ENCODE data around the gene ULK4.

ULK4 gene

GRCh38 chr3:41701191-41701698 lies 260.7 kb downstream of the ULK4 start:
- no peak overlapping the region for H3K4me2 ChIP-seq (ENCODE audit: low read length)
- H3K9me3 ChIP-seq (ENCODE audit: insufficient read depth, low read length) = no peaks in the 10 kb centered on the region
- H3K9ac ChIP-seq (ENCODE audit: low read length) = no peak overlapping the region
- no peak for TF ChIP-seq EZH2phosphoT487 (IDR thresholded peaks at IDR 0.05; ENCODE audit: low read depth)
- no peak for TF ChIP-seq CTCF (IDR thresholded peaks at IDR 0.05; ENCODE audit: low read depth, low read length)
- no peak overlapping the region for H3K27ac ChIP-seq (ENCODE audit: low read length)
- H3K27me3 ChIP-seq (ENCODE audit: low read depth, low read length) = no peaks in the 10 kb centered on the region
- no peaks in the 10 kb centered on the region for H3K79me2 ChIP-seq (ENCODE audit: low read length)
- no peak overlapping the region for H2AFZ ChIP-seq (ENCODE audit: low read depth, low read length)
- no peaks in the 10 kb centered on the region for H3K36me3 ChIP-seq (replicated peaks; ENCODE audit: low read depth, low read length)
- H3K4me1 ChIP-seq (ENCODE audit: low read length) = no peaks in the 10 kb centered on the region
- no peaks in the 10 kb centered on the region for H4K20me1 ChIP-seq (ENCODE audit: insufficient read depth, low read length)
- no peak overlapping the region for H3K4me3 ChIP-seq (ENCODE audit: low read length)

DNA sequence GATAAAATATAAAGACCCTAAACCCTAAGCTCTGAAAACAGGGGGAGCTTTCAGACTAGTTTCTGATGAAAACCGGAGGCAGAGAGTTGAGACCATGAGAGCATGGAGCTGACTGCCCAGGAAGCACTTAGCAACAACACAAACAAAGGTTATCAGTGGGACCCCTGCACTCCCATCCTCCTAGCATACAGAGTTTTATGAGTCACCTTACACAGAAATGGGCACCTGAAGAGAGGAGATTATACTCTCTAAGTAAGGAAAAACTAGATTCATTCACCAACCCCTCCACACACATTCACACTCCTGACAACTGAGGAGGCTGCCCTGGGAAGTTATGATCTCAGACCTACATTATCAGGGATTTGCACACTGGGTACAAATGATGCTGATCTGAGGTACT lies 261.7 kb downstream of the ULK4 start:
- Histone ChIP-seq H3K36me3 (replicated peaks; ENCODE audit: low read depth, low read length) (no peaks in the 10 kb centered on the region), H4K20me1 (ENCODE audit: insufficient read depth, low read length) (no peaks in the 10 kb centered on the region), H3K4me3 (ENCODE audit: low read length) (no peak overlapping the region), H3K27ac (ENCODE audit: low read length) (no peak overlapping the region), H3K9me3 (ENCODE audit: insufficient read depth, low read length) (no peaks in the 10 kb centered on the region), H3K27me3 (ENCODE audit: low read depth, low read length) (no peaks in the 10 kb centered on the region), H3K9ac (ENCODE audit: low read length) (no peak overlapping the region), H3K4me1 (ENCODE audit: low read length) (no peaks in the 10 kb centered on the region), H2AFZ (ENCODE audit: low read depth, low read length) (no peak overlapping the region), H3K4me2 (ENCODE audit: low read length) (no peak overlapping the region), H3K79me2 (ENCODE audit: low read length) (no peaks in the 10 kb centered on the region)
- no peak for TF ChIP-seq CTCF (IDR thresholded peaks at IDR 0.05; ENCODE audit: low read depth, low read length)
- TF ChIP-seq EZH2phosphoT487 (IDR thresholded peaks at IDR 0.05; ENCODE audit: low read depth) = no peak

DNA sequence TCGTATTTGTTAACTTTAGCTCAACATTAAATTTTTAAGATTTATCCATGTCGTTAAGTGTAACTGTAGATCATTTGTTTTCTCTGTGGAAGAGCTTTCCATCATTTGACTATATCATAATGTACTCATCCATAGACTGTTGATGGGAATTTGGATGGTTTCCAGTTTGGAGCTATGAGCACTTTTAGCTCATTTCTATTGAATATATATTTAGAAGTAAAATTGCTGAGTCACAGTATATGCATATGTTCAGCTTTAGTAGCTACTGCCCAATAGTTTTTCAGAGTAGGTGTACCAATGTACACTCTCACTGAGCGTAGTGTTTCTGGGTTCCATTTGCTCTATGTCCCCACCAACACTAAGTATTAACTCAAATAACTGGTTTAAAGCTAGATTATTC lies 263.0 kb downstream of the ULK4 start:
- H4K20me1 ChIP-seq (ENCODE audit: insufficient read depth, low read length) = no peaks in the 10 kb centered on the region
- H3K4me3 ChIP-seq (ENCODE audit: low read length) = no peak overlapping the region
- H3K4me2 ChIP-seq (ENCODE audit: low read length) = no peak overlapping the region

GRCh38 chr3:41697702-41698101 lies 264.2 kb downstream of the ULK4 start:
- no peak overlapping the region for H3K9ac ChIP-seq (ENCODE audit: low read length)
- no peaks in the 10 kb centered on the region for H3K79me2 ChIP-seq (ENCODE audit: low read length)
- H3K9me3 ChIP-seq (ENCODE audit: insufficient read depth, low read length) = no peaks in the 10 kb centered on the region
- no peaks in the 10 kb centered on the region for H3K27me3 ChIP-seq (ENCODE audit: low read depth, low read length)
- H3K4me3 ChIP-seq (ENCODE audit: low read length) = no peak overlapping the region
- TF ChIP-seq CTCF (IDR thresholded peaks at IDR 0.05; ENCODE audit: low read depth, low read length) (no peak), EZH2phosphoT487 (IDR thresholded peaks at IDR 0.05; ENCODE audit: low read depth) (no peak)
- H3K4me2 ChIP-seq (ENCODE audit: low read length) = no peak overlapping the region
- no peak overlapping the region for H3K27ac ChIP-seq (ENCODE audit: low read length)
- no peaks in the 10 kb centered on the region for H4K20me1 ChIP-seq (ENCODE audit: insufficient read depth, low read length)
- no peaks in the 10 kb centered on the region for H3K36me3 ChIP-seq (replicated peaks; ENCODE audit: low read depth, low read length)
- H2AFZ ChIP-seq (ENCODE audit: low read depth, low read length) = no peak overlapping the region
- no peaks in the 10 kb centered on the region for H3K4me1 ChIP-seq (ENCODE audit: low read length)

More for the DNA sequence above, 263.0 kb downstream of the ULK4 start:
- H3K4me1 ChIP-seq (ENCODE audit: low read length) = no peaks in the 10 kb centered on the region
- TF ChIP-seq CTCF (IDR thresholded peaks at IDR 0.05; ENCODE audit: low read depth, low read length) (no peak), EZH2phosphoT487 (IDR thresholded peaks at IDR 0.05; ENCODE audit: low read depth) (no peak)
- H2AFZ ChIP-seq (ENCODE audit: low read depth, low read length) = no peak overlapping the region
- no peak overlapping the region for H3K27ac ChIP-seq (ENCODE audit: low read length)
- no peaks in the 10 kb centered on the region for H3K36me3 ChIP-seq (replicated peaks; ENCODE audit: low read depth, low read length)
- no peak overlapping the region for H3K9ac ChIP-seq (ENCODE audit: low read length)
- no peaks in the 10 kb centered on the region for H3K27me3 ChIP-seq (ENCODE audit: low read depth, low read length)
- no peaks in the 10 kb centered on the region for H3K79me2 ChIP-seq (ENCODE audit: low read length)
- no peaks in the 10 kb centered on the region for H3K9me3 ChIP-seq (ENCODE audit: insufficient read depth, low read length)

Measured in OCI-LY3 (cell line).